ENCODE results near the gene ARHGAP10.

ARHGAP10 gene

GRCh38 chr4:147975325-147975724 lies 243.4 kb downstream of the ARHGAP10 start:
- TF ChIP-seq MAX (IDR thresholded peaks at IDR 0.05) (no peak), TCF12 (IDR thresholded peaks at IDR 0.05; ENCODE audit: low read depth) (no peak), RAD21 (IDR thresholded peaks at IDR 0.05; ENCODE audit: low read depth) (no peak), TAF1 (IDR thresholded peaks at IDR 0.05; ENCODE audit: low read depth) (no peak), USF1 (IDR thresholded peaks at IDR 0.05) (no peak), NFIC (IDR thresholded peaks at IDR 0.05) (no peak), CEBPB (IDR thresholded peaks at IDR 0.05) (no peak), ZBTB7A (IDR thresholded peaks at IDR 0.05; ENCODE audit: low read depth) (no peak), TEAD4 (IDR thresholded peaks at IDR 0.05) (no peak)

- no peak for TF ChIP-seq MAX (IDR thresholded peaks at IDR 0.05)
- TF ChIP-seq FOXM1 (IDR thresholded peaks at IDR 0.05; ENCODE audit: borderline replicate concordance, low read depth), result no peak
- TF ChIP-seq CEBPB (IDR thresholded peaks at IDR 0.05), result no peak
- no peak for TF ChIP-seq ZBTB7A (IDR thresholded peaks at IDR 0.05; ENCODE audit: low read depth)
- TF ChIP-seq EP300 (IDR thresholded peaks at IDR 0.05; ENCODE audit: borderline replicate concordance), result no peak
- TF ChIP-seq TEAD4 (IDR thresholded peaks at IDR 0.05), result no peak
- no peak for TF ChIP-seq CREB1 (IDR thresholded peaks at IDR 0.05; ENCODE audit: low read depth)
- no peak for TF ChIP-seq RAD21 (IDR thresholded peaks at IDR 0.05; ENCODE audit: low read depth)
- TF ChIP-seq USF1 (IDR thresholded peaks at IDR 0.05), result no peak
- TF ChIP-seq TCF12 (IDR thresholded peaks at IDR 0.05; ENCODE audit: low read depth), result no peak
- no peak for TF ChIP-seq REST (IDR thresholded peaks at IDR 0.05; ENCODE audit: low read depth)
- no peak for TF ChIP-seq NFIC (IDR thresholded peaks at IDR 0.05)
- TF ChIP-seq EGR1 (IDR thresholded peaks at IDR 0.05), result no peak
- TF ChIP-seq TAF1 (IDR thresholded peaks at IDR 0.05; ENCODE audit: low read depth), result no peak
Measured at GRCh38 chr4:147975933-147976928, 244.3 kb downstream of the ARHGAP10 start.

- TF ChIP-seq CEBPB (IDR thresholded peaks at IDR 0.05) (no peak), FOXM1 (IDR thresholded peaks at IDR 0.05; ENCODE audit: borderline replicate concordance, low read depth) (no peak), TEAD4 (IDR thresholded peaks at IDR 0.05) (no peak), RAD21 (IDR thresholded peaks at IDR 0.05; ENCODE audit: low read depth) (no peak), TCF12 (IDR thresholded peaks at IDR 0.05; ENCODE audit: low read depth) (no peak), EP300 (IDR thresholded peaks at IDR 0.05; ENCODE audit: borderline replicate concordance) (no peak), MAX (IDR thresholded peaks at IDR 0.05) (no peak), NFIC (IDR thresholded peaks at IDR 0.05) (no peak), ZBTB7A (IDR thresholded peaks at IDR 0.05; ENCODE audit: low read depth) (no peak), CREB1 (IDR thresholded peaks at IDR 0.05; ENCODE audit: low read depth) (no peak), TAF1 (IDR thresholded peaks at IDR 0.05; ENCODE audit: low read depth) (no peak)
Measured at GRCh38 chr4:147980586-147980985, 248.7 kb downstream of the ARHGAP10 start.

- no peak for TF ChIP-seq CEBPB (IDR thresholded peaks at IDR 0.05)
- TF ChIP-seq REST (IDR thresholded peaks at IDR 0.05; ENCODE audit: low read depth), result no peak
- TF ChIP-seq TCF12 (IDR thresholded peaks at IDR 0.05; ENCODE audit: low read depth), result no peak
- no peak for TF ChIP-seq ZBTB7A (IDR thresholded peaks at IDR 0.05; ENCODE audit: low read depth)
- no peak for TF ChIP-seq EGR1 (IDR thresholded peaks at IDR 0.05)
- TF ChIP-seq NFIC (IDR thresholded peaks at IDR 0.05), result no peak
- no peak for TF ChIP-seq TEAD4 (IDR thresholded peaks at IDR 0.05)
- TF ChIP-seq FOXM1 (IDR thresholded peaks at IDR 0.05; ENCODE audit: borderline replicate concordance, low read depth), result no peak
- TF ChIP-seq MAX (IDR thresholded peaks at IDR 0.05), result no peak
- TF ChIP-seq EP300 (IDR thresholded peaks at IDR 0.05; ENCODE audit: borderline replicate concordance), result no peak
- TF ChIP-seq YY1 (IDR thresholded peaks at IDR 0.05; ENCODE audit: low read depth), result no peak
- TF ChIP-seq USF1 (IDR thresholded peaks at IDR 0.05), result no peak
- TF ChIP-seq RAD21 (IDR thresholded peaks at IDR 0.05; ENCODE audit: low read depth), result no peak
- no peak for TF ChIP-seq CREB1 (IDR thresholded peaks at IDR 0.05; ENCODE audit: low read depth)
- no peak for TF ChIP-seq TAF1 (IDR thresholded peaks at IDR 0.05; ENCODE audit: low read depth)
Measured at GRCh38 chr4:147981305-147981704, 249.4 kb downstream of the ARHGAP10 start.
